SU-DHL-6 (cell line): Measurements from ENCODE around the gene TRPM2.

Source experiments
- H2AFZ ChIP-seq: fragments of 200-600 bp; sonication (generic); 2 replicates; pipeline ENCODE4 v1.6.1; 2014; ENCODE audit warnings: low read depth, mild to moderate bottlenecking, moderate library complexity, mixed read lengths, antibody characterized with exemption, low read length; ENCODE audit not compliant: severe bottlenecking
- H3F3A ChIP-seq: fragments of 200-600 bp; shearing (Covaris generic); 2 replicates; pipeline ENCODE4 v1.6.0; 2016; ENCODE audit warnings: antibody characterized with exemption, mild to moderate bottlenecking; ENCODE audit not compliant: insufficient read depth
- H3K27ac ChIP-seq: fragments of 200-600 bp; sonication (generic); 2 replicates; pipeline ENCODE4 v1.5.1; 2016; ENCODE audit warnings: low read depth, mild to moderate bottlenecking, low read length, moderate library complexity, mixed read lengths
- H3K27me3 ChIP-seq: fragments of 200-600 bp; sonication (generic), shearing (Covaris generic); 2 replicates; pipeline ENCODE4 v1.6.0; 2014; ENCODE audit warnings: mild to moderate bottlenecking, low read length
- H3K36me3 ChIP-seq: fragments of 200-600 bp; sonication (generic); 2 replicates; pipeline ENCODE4 v1.6.1; 2014; ENCODE audit warnings: mild to moderate bottlenecking, low read length, mixed read lengths
- H3K4me2 ChIP-seq: fragments of 300-600, 200-600 bp; shearing (Covaris generic), sonication (generic); 2 replicates; pipeline ENCODE4 v1.6.0; 2014; ENCODE audit warnings: low read length, low read depth, mild to moderate bottlenecking; ENCODE audit not compliant: poor library complexity, severe bottlenecking
- H3K4me3 ChIP-seq: fragments of 200-600 bp; sonication (generic); 2 replicates; pipeline ENCODE4 v1.5.1; 2014; ENCODE audit warnings: antibody characterized with exemption, low read length, mild to moderate bottlenecking, mixed read lengths; ENCODE audit not compliant: insufficient read depth, poor library complexity, severe bottlenecking
- H3K79me2 ChIP-seq: fragments of 200-600 bp; sonication (generic); 2 replicates; pipeline ENCODE4 v1.6.1; 2014; ENCODE audit warnings: mild to moderate bottlenecking, low read length, moderate library complexity; ENCODE audit not compliant: insufficient read depth
- H3K9ac ChIP-seq: fragments of 200-600 bp; sonication (generic); 2 replicates; pipeline ENCODE4 v1.7.0; 2014; ENCODE audit warnings: mild to moderate bottlenecking, low read length
- H3K9me2 ChIP-seq: fragments of 200-600 bp; sonication (generic); replicated peaks from 2 replicates; pipeline ENCODE4 v1.6.1; 2014; ENCODE audit warnings: low read length; ENCODE audit not compliant: insufficient read depth
- H3K9me3 ChIP-seq: fragments of 200-600 bp; sonication (generic); 2 replicates; pipeline ENCODE4 v1.6.1; 2014; ENCODE audit warnings: low read length, mixed read lengths; ENCODE audit not compliant: insufficient read depth
- H4K20me1 ChIP-seq: fragments of 200-600 bp; sonication (generic); 2 replicates; pipeline ENCODE4 v1.6.1; 2014; ENCODE audit warnings: low read depth, mild to moderate bottlenecking, antibody characterized with exemption, low read length, moderate library complexity, mixed read lengths
- EZH2phosphoT487 ChIP-seq: fragments of 200-600 bp; sonication (generic), shearing (Covaris generic); conservative IDR thresholded peaks from 2 replicates; pipeline ENCODE4 v1.6.1; 2018; ENCODE audit warnings: mild to moderate bottlenecking, antibody characterized with exemption, low read length, moderate library complexity, mixed read lengths
- TF ChIP-seq, protein P1 (sequence below): fragments of 200-600 bp; sonication (generic); IDR thresholded peaks from one replicate; pipeline ENCODE4 v1.5.1; 2017; ENCODE audit warnings: antibody characterized with exemption, mild to moderate bottlenecking, low read length, moderate library complexity; ENCODE audit not compliant: insufficient read depth, poor library complexity, severe bottlenecking

TRPM2 gene

DNA sequence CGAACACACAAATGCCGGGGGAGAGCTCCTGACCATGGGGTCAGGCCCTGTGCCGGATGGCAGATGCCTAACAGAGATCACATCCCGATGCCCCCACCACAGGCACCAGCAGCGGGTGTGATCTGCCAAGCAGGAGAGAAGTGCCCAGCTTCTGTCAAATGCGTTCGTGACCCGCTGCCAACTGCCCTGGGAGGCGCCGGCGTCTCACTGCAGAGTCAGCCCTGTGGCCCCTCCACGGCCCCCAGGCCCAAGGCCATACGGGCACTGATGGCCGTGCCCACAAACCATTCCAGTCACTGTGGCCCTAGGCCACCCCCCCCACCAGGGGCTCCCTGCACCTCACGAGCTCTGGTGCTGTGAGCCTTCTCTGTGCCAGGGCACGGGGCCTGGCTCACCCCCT lies 22.2 kb upstream of the TRPM2 start:
- Histone ChIP-seq H3K79me2 (no peaks in the 10 kb centered on the region), H3K27me3 (no peaks in the 10 kb centered on the region), H4K20me1 (no peaks in the 10 kb centered on the region), H2AFZ (no peak overlapping the region), H3K9ac (no peak overlapping the region), H3K9me3 (no peaks in the 10 kb centered on the region), H3K9me2 (no peaks in the 10 kb centered on the region), H3K4me2 (no peak overlapping the region), H3K27ac (no peak overlapping the region), H3K4me3 (no peak overlapping the region), H3K36me3 (no peaks in the 10 kb centered on the region), H3F3A (no peaks in the 10 kb centered on the region)
- no peak for TF ChIP-seq EZH2phosphoT487
- TF ChIP-seq, protein P1, sequence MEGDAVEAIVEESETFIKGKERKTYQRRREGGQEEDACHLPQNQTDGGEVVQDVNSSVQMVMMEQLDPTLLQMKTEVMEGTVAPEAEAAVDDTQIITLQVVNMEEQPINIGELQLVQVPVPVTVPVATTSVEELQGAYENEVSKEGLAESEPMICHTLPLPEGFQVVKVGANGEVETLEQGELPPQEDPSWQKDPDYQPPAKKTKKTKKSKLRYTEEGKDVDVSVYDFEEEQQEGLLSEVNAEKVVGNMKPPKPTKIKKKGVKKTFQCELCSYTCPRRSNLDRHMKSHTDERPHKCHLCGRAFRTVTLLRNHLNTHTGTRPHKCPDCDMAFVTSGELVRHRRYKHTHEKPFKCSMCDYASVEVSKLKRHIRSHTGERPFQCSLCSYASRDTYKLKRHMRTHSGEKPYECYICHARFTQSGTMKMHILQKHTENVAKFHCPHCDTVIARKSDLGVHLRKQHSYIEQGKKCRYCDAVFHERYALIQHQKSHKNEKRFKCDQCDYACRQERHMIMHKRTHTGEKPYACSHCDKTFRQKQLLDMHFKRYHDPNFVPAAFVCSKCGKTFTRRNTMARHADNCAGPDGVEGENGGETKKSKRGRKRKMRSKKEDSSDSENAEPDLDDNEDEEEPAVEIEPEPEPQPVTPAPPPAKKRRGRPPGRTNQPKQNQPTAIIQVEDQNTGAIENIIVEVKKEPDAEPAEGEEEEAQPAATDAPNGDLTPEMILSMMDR, result no peak

DNA sequence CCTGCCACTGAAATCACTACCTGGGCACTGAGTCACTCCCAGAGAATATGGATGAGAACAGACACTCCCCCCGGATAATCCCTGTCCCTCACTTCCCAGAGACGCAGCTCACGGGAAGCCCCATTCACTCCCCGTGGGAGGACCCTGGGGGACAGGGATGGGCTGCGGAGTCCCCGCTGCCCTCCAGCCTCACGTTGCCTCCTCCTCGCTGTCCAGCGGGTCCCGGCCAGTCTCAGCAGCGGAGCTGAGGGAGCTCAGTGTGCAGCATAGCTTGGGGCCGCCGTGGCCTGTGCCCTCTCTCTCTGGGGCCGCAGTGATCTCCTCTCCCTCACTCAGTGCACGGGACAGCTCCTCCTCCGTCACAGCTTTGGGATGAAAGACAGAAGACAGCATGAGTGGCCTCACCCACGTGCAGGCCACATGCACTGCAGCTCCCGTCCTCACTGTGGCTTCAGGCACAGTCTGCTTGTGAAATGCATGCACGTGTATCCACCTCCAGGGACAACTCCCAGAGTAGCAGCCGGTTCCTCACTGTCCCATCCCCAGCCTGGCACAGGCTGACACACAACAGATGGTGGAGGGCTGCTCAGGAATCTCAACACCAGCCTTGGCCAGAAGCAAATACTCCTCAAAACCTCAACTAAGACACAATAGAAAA lies 21.6 kb upstream of the TRPM2 start:
- Histone ChIP-seq H4K20me1 (no peaks in the 10 kb centered on the region), H3F3A (no peaks in the 10 kb centered on the region), H3K27ac (no peak overlapping the region), H3K36me3 (no peaks in the 10 kb centered on the region), H3K9me2 (no peaks in the 10 kb centered on the region), H3K9me3 (no peaks in the 10 kb centered on the region), H3K79me2 (no peaks in the 10 kb centered on the region), H3K4me2 (no peak overlapping the region), H3K27me3 (no peaks in the 10 kb centered on the region), H3K4me3 (no peak overlapping the region), H3K9ac (no peak overlapping the region), H2AFZ (no peak overlapping the region)
- TF ChIP-seq EZH2phosphoT487, result no peak
- TF ChIP-seq, protein P1, result no peak

DNA sequence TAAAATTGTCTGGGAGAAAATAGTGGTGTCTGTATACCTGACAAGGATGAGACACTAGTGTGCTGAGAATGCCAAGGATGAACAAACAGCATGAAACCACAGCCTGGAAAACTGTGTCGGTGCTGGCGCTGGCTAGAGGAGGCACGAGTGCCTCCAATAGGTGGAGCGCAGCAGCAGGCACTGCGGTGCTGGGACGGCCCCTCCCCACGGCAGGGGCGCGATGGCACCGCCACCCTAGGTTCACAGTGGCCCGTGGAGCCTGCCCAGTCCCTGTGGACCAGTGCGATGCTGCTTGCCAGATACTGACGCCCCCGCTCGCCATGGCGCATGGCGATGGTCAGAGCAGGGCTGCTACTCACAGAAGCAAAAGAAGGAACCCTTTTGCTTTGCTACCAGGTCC lies 21.0 kb upstream of the TRPM2 start:
- H4K20me1 ChIP-seq, result no peaks in the 10 kb centered on the region
- H3K27ac ChIP-seq, result no peak overlapping the region
- no peak for TF ChIP-seq EZH2phosphoT487
- TF ChIP-seq, protein P1, result no peak
- no peak overlapping the region for H2AFZ ChIP-seq
- H3K4me3 ChIP-seq, result no peak overlapping the region
- no peaks in the 10 kb centered on the region for H3K36me3 ChIP-seq
- H3K9ac ChIP-seq, result no peak overlapping the region
- no peaks in the 10 kb centered on the region for H3K9me2 ChIP-seq
- H3K9me3 ChIP-seq, result no peaks in the 10 kb centered on the region
- no peaks in the 10 kb centered on the region for H3K79me2 ChIP-seq
- H3K27me3 ChIP-seq, result no peaks in the 10 kb centered on the region
- H3K4me2 ChIP-seq, result no peak overlapping the region
- H3F3A ChIP-seq, result no peaks in the 10 kb centered on the region; the same call in 1 of the 2 replicates
